ENCODE measurements around the gene CUL1. TPM values are rescaled to one million over a fixed set of nuclear protein-coding genes. Genes with fewer than 3 reads are reported as not detected.

CUL1 gene
- total and polyA plus RNA-seq, 2 donors (not counting 3 experiments of a cell fraction or from before 2014, with no cell fraction given): 25.7 to 50.2 TPM

- Histone ChIP-seq H3K9me1 (replicated peaks; ENCODE audit: control insufficient read depth, extremely low read depth, insufficient read depth, low read length) (no peaks in the 10 kb centered on the region), H3K27ac (ENCODE audit: insufficient read depth, low read depth, low read length) (no peak overlapping the region), H3K36me3 (ENCODE audit: control insufficient read depth in 2 of 2, extremely low read depth in 1 of 2, insufficient read depth in 2 of 2, low read length in 2 of 2) (no peaks in the 10 kb centered on the region), H3K4me3 (replicated peaks in 1 of 3; ENCODE audit: insufficient read depth in 1 of 3, low read depth in 1 of 3, low read length in 3 of 3) (no peak overlapping the region), H3K9ac (replicated peaks; ENCODE audit: extremely low read depth, insufficient read depth, low read length) (no peak overlapping the region), H2AFZ (ENCODE audit: low read depth, low read length) (no peak overlapping the region), H3K4me1 (ENCODE audit: control insufficient read depth, extremely low read depth, insufficient read depth, low read length) (peaks cover 4% of the 10 kb centered on the region), H3K79me2 (ENCODE audit: control insufficient read depth, insufficient read depth, low read length) (no peaks in the 10 kb centered on the region), H4K20me1 (replicated peaks; ENCODE audit: control insufficient read depth, extremely low read depth, insufficient read depth, low read length) (no peaks in the 10 kb centered on the region), H3K27me3 (ENCODE audit: control insufficient read depth in 2 of 2, insufficient read depth in 2 of 2, low read length in 2 of 2) (no peaks in the 10 kb centered on the region), H3K4me2 (ENCODE audit: insufficient read depth, low read length) (no peak overlapping the region), H3K9me3 (replicated peaks; ENCODE audit: control insufficient read depth, insufficient read depth, low read length) (no peaks in the 10 kb centered on the region)
- intact Hi-C loops (cut with micrococcal nuclease): loop anchor here (2.0 kb wide), 1 partner anchor 30 kb away; no protein-coding TSS in a partner anchor
- no peak for FAIRE-seq
- CTCF ChIA-PET: interaction anchor here (0.5 to 0.7 kb wide), 2 partner anchors 32 to 292 kb away, joined by 3 read pairs; no protein-coding TSS in a partner anchor
- dilution Hi-C loops (cut with MboI; ENCODE audit: extremely low pct_ligation_motif_present, low sequenced_read_pairs): no loop called here
- no TSS peak for BruUV-seq (replicated peaks)
- DNase-seq (ENCODE audit: low read depth, low spot score): no peak
- POLR2A ChIA-PET: no interaction called here
- TF ChIP-seq POLR2A (IDR thresholded peaks at IDR 0.05; ENCODE audit: low read depth, low read length): no peak
Observed at GRCh38 chr7:148670807-148671206, 27.9 kb upstream of the CUL1 start.

- CTCF ChIA-PET: no interaction called here
- dilution Hi-C loops (cut with MboI; ENCODE audit: extremely low pct_ligation_motif_present, low sequenced_read_pairs) (no loop called here), intact Hi-C loops (cut with micrococcal nuclease) (no loop called here)
- no peaks in the 10 kb centered on the region for H3K9me1 ChIP-seq (replicated peaks; ENCODE audit: control insufficient read depth, extremely low read depth, insufficient read depth, low read length)
- FAIRE-seq (no peak), DNase-seq (ENCODE audit: low read depth, low spot score) (no peak)
- POLR2A ChIA-PET: no interaction called here
- no peak overlapping the region for H3K27ac ChIP-seq (ENCODE audit: insufficient read depth, low read depth, low read length)
- BruUV-seq (replicated peaks): no TSS peak
- H3K36me3 ChIP-seq (ENCODE audit: control insufficient read depth in 2 of 2, extremely low read depth in 1 of 2, insufficient read depth in 2 of 2, low read length in 2 of 2): no peaks in the 10 kb centered on the region
- no peak overlapping the region for H3K4me2 ChIP-seq (ENCODE audit: insufficient read depth, low read length)
- TF ChIP-seq EZH2 (IDR thresholded peaks at IDR 0.05; ENCODE audit: borderline replicate concordance, low read depth, low read length, severe bottlenecking) (no peak), JUN (IDR thresholded peaks at IDR 0.05; ENCODE audit: borderline replicate concordance, insufficient read depth, insufficient read length, low read depth) (no peak), MAX (IDR thresholded peaks at IDR 0.05; ENCODE audit: insufficient read depth, insufficient read length) (no peak), POLR2A (IDR thresholded peaks at IDR 0.05; ENCODE audit: low read depth, low read length) (no peak), MYC (IDR thresholded peaks at IDR 0.05; ENCODE audit: low read depth, low read length) (no peak), POLR2AphosphoS5 (IDR thresholded peaks at IDR 0.05; ENCODE audit: insufficient read depth, low read depth, low read length) (no peak), CTCF (IDR thresholded peaks at IDR 0.05; ENCODE audit: extremely low read depth in 1 of 2, insufficient read depth in 1 of 2, low read depth in 1 of 2, low read length in 2 of 2) (no peak), GATA2 (IDR thresholded peaks at IDR 0.05; ENCODE audit: insufficient read depth, insufficient read length, low read depth, low read length) (peak; percentile 38)
- no peaks in the 10 kb centered on the region for H3K79me2 ChIP-seq (ENCODE audit: control insufficient read depth, insufficient read depth, low read length)
- no peaks in the 10 kb centered on the region for H3K27me3 ChIP-seq (ENCODE audit: control insufficient read depth in 2 of 2, insufficient read depth in 2 of 2, low read length in 2 of 2)
- H3K9me3 ChIP-seq (replicated peaks; ENCODE audit: control insufficient read depth, insufficient read depth, low read length): no peaks in the 10 kb centered on the region
- H3K4me3 ChIP-seq (replicated peaks in 1 of 3; ENCODE audit: insufficient read depth in 1 of 3, low read depth in 1 of 3, low read length in 3 of 3): no peak overlapping the region
- H4K20me1 ChIP-seq (replicated peaks; ENCODE audit: control insufficient read depth, extremely low read depth, insufficient read depth, low read length): no peaks in the 10 kb centered on the region
- H2AFZ ChIP-seq (ENCODE audit: low read depth, low read length): no peak overlapping the region
- peaks cover 4% of the 10 kb centered on the region for H3K4me1 ChIP-seq (ENCODE audit: control insufficient read depth, extremely low read depth, insufficient read depth, low read length)
- no peak overlapping the region for H3K9ac ChIP-seq (replicated peaks; ENCODE audit: extremely low read depth, insufficient read depth, low read length)
Observed at GRCh38 chr7:148672041-148672440, 26.7 kb upstream of the CUL1 start.
